ENCODE data around the gene CDK19. TPM values are rescaled to one million over a fixed set of nuclear protein-coding genes. Genes with fewer than 3 reads are reported as not detected.

The CDK19 gene
- total and polyA plus RNA-seq, 9 of the 15 experiments (the other 6 are each of a cell fraction or from before 2014, with no cell fraction given) = 3.8 to 15.2 (median 7.4) TPM

DNA sequence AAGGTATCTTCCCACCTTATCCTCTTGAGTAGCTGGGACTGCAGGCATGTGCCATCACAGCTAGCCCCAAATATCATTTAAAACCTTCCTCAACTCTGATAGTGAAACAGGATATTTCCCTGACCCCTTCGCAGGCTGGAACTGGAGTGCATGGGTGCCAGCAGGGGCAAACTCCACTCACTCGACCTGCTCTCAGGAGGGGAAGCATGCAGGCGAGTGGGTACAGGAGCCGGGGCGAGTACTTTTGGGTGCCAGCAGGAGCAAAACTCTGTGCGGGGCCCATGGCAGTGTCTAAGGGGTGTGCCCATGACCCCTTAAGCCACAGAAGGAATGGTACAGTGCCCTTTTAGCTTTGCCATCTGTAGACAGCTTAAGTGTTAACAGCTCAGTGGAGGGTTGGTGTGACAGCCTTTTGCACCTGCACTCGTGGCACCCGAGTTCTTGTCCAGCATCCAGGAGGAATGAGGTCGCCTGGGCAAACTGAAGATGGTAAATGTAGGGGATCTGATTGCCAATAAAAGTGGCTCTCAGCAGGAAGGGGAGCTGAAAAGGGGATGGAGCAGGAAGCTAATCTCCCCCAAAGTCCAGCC, 155.1 kb downstream of the CDK19 start:
- DNase-seq (ENCODE audit: extremely low read depth in 1 of 4, low spot score in 3 of 4) (no peak), ATAC-seq (no peak), FAIRE-seq (no peak)
- intact Hi-C loops (cut with micrococcal nuclease) (no loop called here), in situ Hi-C loops (cut with MboI) (no loop called here)
- Histone ChIP-seq H4K20me1 (replicated peaks; ENCODE audit: control insufficient read depth, insufficient read depth, low read length) (no peaks in the 10 kb centered on the region), H3K4me1 (replicated peaks in 1 of 2; ENCODE audit: control insufficient read depth in 2 of 2, insufficient read depth in 2 of 2, low read length in 2 of 2) (no peaks in the 10 kb centered on the region; a peak in 1 of 5 replicates), H3K9me1 (ENCODE audit: control insufficient read depth, insufficient read depth, low read length) (no peaks in the 10 kb centered on the region), H2AFZ (ENCODE audit: low read depth, low read length) (no peak overlapping the region), H3K27me3 (ENCODE audit: control insufficient read depth in 2 of 2, insufficient read depth in 2 of 2, low read length in 2 of 2) (0 out of 5 replicates have a peak, but pooled peaks cover 0 to 4% of the 10 kb centered on the region in 2 experiments), H3K4me3 (no peak overlapping the region), H3K27ac (ENCODE audit: extremely low read depth, low read depth, low read length) (no peak overlapping the region), H3K4me2 (ENCODE audit: insufficient read depth, low read length) (no peak overlapping the region), H3K79me2 (ENCODE audit: control insufficient read depth, insufficient read depth, low read length) (no peaks in the 10 kb centered on the region), H3K9me3 (replicated peaks; ENCODE audit: control insufficient read depth, insufficient read depth, low read depth, low read length) (no peaks in the 10 kb centered on the region), H3K9ac (ENCODE audit: insufficient read depth in 1 of 2, low read depth in 2 of 2, low read length in 2 of 2) (no peak overlapping the region), H3K36me3 (ENCODE audit: control insufficient read depth, insufficient read depth, low read length) (no peaks in the 10 kb centered on the region)
- no TSS peak for BruUV-seq (replicated peaks)
- no peak for TF ChIP-seq CEBPB (tag; IDR thresholded peaks at IDR 0.05)
- no peak for TF ChIP-seq ZNF77 (CRISPR knock-in tag; IDR thresholded peaks at IDR 0.05)
- no peak for TF ChIP-seq ZNF583 (CRISPR knock-in tag; IDR thresholded peaks at IDR 0.05)
- TF ChIP-seq, protein P1, sequence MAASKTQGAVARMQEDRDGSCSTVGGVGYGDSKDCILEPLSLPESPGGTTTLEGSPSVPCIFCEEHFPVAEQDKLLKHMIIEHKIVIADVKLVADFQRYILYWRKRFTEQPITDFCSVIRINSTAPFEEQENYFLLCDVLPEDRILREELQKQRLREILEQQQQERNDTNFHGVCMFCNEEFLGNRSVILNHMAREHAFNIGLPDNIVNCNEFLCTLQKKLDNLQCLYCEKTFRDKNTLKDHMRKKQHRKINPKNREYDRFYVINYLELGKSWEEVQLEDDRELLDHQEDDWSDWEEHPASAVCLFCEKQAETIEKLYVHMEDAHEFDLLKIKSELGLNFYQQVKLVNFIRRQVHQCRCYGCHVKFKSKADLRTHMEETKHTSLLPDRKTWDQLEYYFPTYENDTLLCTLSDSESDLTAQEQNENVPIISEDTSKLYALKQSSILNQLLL (CRISPR knock-in tag; IDR thresholded peaks at IDR 0.05; ENCODE audit: borderline replicate concordance) = no peak
- TF ChIP-seq ZC3H4 (CRISPR knock-in tag; IDR thresholded peaks at IDR 0.05; ENCODE audit: borderline replicate concordance) = no peak
- TF ChIP-seq SIRT6 (IDR thresholded peaks at IDR 0.05; ENCODE audit: low read depth, low read length) = no peak
- TF ChIP-seq ZNF785 (CRISPR knock-in tag; IDR thresholded peaks at IDR 0.05) = no peak
- no peak for TF ChIP-seq ZNF695 (CRISPR knock-in tag; IDR thresholded peaks at IDR 0.05)
- no peak for TF ChIP-seq LARP7 (IDR thresholded peaks at IDR 0.05)
- no peak for TF ChIP-seq POLR3G (IDR thresholded peaks at IDR 0.05; ENCODE audit: extremely low read depth, insufficient read length, insufficient replicate concordance)
- TF ChIP-seq SMARCB1 (IDR thresholded peaks at IDR 0.05; ENCODE audit: insufficient read length, low read depth) = no peak
- 35% methylated on average over 8 of the region's 9 CpGs for WGBS (ENCODE audit: insufficient coverage, low coverage, missing lambda C conversion rate)
- ChIA-PET CTCF (ENCODE audit: low intra/inter-chr PET ratio) (no interaction called here), POLR2A (interaction anchor here (1.1 to 1.5 kb wide), 2 partner anchors 10 to 214 kb away, joined by 4 to 5 read pairs; partner anchors contain the start of gene AMD1)

All from K562 (cell line).